ENCODE measurements around the gene CCM2.
A peak's percentile ranks its signal among the peaks of the same experiment; 100 is the strongest.

The CCM2 gene

DNA sequence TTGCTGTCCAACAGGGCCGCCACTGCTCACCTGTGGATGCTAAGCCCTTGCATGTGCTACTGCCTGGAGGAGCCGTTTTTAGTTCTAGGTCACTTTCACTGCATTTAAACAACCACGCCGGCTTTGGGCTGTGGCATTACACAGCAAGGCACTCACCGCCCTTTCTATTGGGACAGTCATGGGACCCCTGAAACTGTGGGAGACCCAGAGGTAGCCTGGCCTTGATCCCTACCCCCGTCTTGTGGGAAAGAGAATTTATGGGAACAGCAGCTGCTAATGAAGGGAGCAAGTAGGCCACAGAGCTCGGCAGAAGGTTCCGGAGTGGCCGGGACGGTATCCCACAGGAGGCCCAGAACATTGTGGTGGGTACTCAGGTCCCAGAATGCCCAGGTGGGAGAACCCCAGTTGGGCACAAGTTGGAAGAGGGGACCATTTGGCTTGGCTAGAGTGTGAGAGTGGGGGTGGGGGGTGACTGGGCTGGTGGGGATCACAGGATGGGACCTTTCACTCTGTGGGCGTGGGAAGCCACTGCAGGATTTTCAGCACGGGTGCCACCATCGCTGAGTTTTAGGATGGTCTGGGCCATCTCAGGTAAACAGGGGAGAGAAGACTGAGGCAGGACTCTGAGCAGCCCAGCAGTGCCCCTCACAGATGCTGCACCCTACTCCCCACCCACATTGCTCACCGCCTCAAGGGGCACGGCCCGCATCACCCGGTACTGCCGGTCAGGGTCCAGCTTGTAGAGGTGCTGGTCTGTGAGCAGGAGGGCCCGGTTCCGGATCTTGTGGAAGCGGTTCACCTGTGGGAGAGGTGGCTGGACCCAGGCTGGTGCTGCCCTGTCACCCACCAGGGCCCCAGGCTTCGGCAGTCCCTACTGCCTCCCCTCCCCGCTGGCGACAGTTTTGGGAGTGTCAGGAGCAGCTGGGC, 36.4 kb upstream of the CCM2 start:
- Histone ChIP-seq H3K36me3 (ENCODE audit: control insufficient read depth, insufficient read depth, low read length) (peaks cover 50% of the 10 kb centered on the region), H3K27ac (ENCODE audit: insufficient read depth, low read length, poor library complexity, severe bottlenecking) (no peak overlapping the region), H3K9me3 (ENCODE audit: control insufficient read depth, low read length) (no peaks in the 10 kb centered on the region), H3K4me3 (ENCODE audit: insufficient read depth, low read depth, low read length, poor library complexity, severe bottlenecking) (no peak overlapping the region), H3K4me1 (ENCODE audit: control insufficient read depth, insufficient read depth, low read length, poor library complexity, severe bottlenecking) (peaks cover 15% of the 10 kb centered on the region), H3K27me3 (replicated peaks; ENCODE audit: control insufficient read depth, insufficient read depth, low read length, poor library complexity, severe bottlenecking) (no peaks in the 10 kb centered on the region)
- DNase-seq, result no peak

GRCh38 chr7:44964384-44964830, 35.6 kb upstream of the CCM2 start:
- H3K36me3 ChIP-seq (ENCODE audit: control insufficient read depth, insufficient read depth, low read length), result peaks cover 57% of the 10 kb centered on the region
- no peak overlapping the region for H3K4me3 ChIP-seq (ENCODE audit: insufficient read depth, low read depth, low read length, poor library complexity, severe bottlenecking)

GRCh38 chr7:44964831-44965440, 35.1 kb upstream of the CCM2 start:
- DNase-seq, result no peak
- no peak overlapping the region for H3K27ac ChIP-seq (ENCODE audit: insufficient read depth, low read length, poor library complexity, severe bottlenecking)
- no peaks in the 10 kb centered on the region for H3K9me3 ChIP-seq (ENCODE audit: control insufficient read depth, low read length)
- no peaks in the 10 kb centered on the region for H3K27me3 ChIP-seq (replicated peaks; ENCODE audit: control insufficient read depth, insufficient read depth, low read length, poor library complexity, severe bottlenecking)
- peaks cover 63% of the 10 kb centered on the region for H3K36me3 ChIP-seq (ENCODE audit: control insufficient read depth, insufficient read depth, low read length)
- peaks cover 7% of the 10 kb centered on the region for H3K4me1 ChIP-seq (ENCODE audit: control insufficient read depth, insufficient read depth, low read length, poor library complexity, severe bottlenecking)
- no peak overlapping the region for H3K4me3 ChIP-seq (ENCODE audit: insufficient read depth, low read depth, low read length, poor library complexity, severe bottlenecking)

More at GRCh38 chr7:44964384-44964830, 35.6 kb upstream of the CCM2 start:
- Histone ChIP-seq H3K27me3 (replicated peaks; ENCODE audit: control insufficient read depth, insufficient read depth, low read length, poor library complexity, severe bottlenecking) (no peaks in the 10 kb centered on the region), H3K4me1 (ENCODE audit: control insufficient read depth, insufficient read depth, low read length, poor library complexity, severe bottlenecking) (peaks cover 9% of the 10 kb centered on the region), H3K9me3 (ENCODE audit: control insufficient read depth, low read length) (no peaks in the 10 kb centered on the region), H3K27ac (ENCODE audit: insufficient read depth, low read length, poor library complexity, severe bottlenecking) (no peak overlapping the region)
- DNase-seq, result no peak

DNA sequence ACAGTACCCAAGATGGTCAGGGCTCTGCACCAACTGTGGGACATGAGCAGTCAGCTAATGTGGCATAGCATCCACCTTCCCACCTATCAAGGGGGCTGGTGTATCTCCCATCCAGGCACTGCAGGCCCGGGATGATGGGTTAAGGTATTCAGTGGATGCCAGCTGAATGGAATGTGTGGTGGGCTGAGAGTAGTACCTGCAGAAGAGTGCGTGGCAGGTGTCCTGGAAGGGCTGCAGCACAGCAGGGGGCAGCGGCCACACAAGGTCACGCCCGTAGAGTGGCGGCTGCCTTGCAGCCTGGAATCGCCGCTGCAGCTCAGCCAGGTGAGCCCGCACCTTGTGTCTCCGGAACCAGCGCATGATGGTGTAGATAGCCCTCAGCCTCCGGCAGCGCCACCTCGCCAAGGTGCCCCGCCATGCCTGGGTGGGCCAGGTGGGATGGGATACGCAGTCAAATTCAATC, 34.5 kb upstream of the CCM2 start:
- no peaks in the 10 kb centered on the region for H3K27me3 ChIP-seq (replicated peaks; ENCODE audit: control insufficient read depth, insufficient read depth, low read length, poor library complexity, severe bottlenecking)
- no peaks in the 10 kb centered on the region for H3K9me3 ChIP-seq (ENCODE audit: control insufficient read depth, low read length)
- no peak overlapping the region for H3K4me3 ChIP-seq (ENCODE audit: insufficient read depth, low read depth, low read length, poor library complexity, severe bottlenecking)
- DNase-seq, result no peak
- peaks cover 68% of the 10 kb centered on the region for H3K36me3 ChIP-seq (ENCODE audit: control insufficient read depth, insufficient read depth, low read length)
- peaks cover 1% of the 10 kb centered on the region for H3K4me1 ChIP-seq (ENCODE audit: control insufficient read depth, insufficient read depth, low read length, poor library complexity, severe bottlenecking)
- H3K27ac ChIP-seq (ENCODE audit: insufficient read depth, low read length, poor library complexity, severe bottlenecking), result no peak overlapping the region

DNA sequence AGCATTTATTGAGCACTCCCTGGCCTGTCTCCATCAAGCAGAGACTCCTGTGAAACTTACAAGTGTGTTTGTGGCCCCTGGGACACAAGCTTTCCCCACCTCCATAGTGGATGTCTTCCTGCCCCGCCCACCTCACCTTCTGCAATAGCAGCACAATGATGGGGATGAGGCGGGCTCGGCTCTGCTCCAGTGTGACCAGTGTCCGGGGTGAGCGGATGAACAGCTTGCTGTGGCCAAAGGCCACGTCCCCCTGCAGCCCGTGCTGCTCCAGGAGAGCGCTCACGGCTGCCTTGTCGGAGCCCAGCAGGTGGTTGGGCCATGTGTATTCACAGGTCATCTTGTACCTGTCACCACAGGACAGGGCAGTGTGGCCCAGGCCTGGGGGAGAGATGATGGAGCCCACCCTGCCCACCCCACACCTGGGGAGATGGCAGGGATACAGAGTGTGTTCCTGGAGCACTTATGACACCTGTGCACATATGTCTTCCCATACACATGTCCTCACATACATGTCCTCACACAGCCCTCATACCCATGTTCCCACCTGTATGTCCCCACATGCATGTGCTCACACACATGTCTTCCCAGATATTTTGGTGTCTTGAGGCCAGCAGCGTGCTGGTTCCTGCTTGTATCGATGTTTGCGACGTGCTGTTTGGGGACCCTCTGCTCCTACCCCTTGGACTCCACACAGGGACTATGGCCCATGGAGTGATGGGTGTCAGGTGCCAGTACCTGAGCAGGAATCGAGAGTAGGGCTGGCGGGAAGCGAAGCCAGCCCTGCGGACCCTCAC, 33.9 kb upstream of the CCM2 start:
- Histone ChIP-seq H3K4me3 (ENCODE audit: insufficient read depth, low read depth, low read length, poor library complexity, severe bottlenecking) (no peak overlapping the region), H3K36me3 (ENCODE audit: control insufficient read depth, insufficient read depth, low read length) (peaks cover 75% of the 10 kb centered on the region), H3K27me3 (replicated peaks; ENCODE audit: control insufficient read depth, insufficient read depth, low read length, poor library complexity, severe bottlenecking) (no peaks in the 10 kb centered on the region), H3K9me3 (ENCODE audit: control insufficient read depth, low read length) (no peaks in the 10 kb centered on the region), H3K4me1 (ENCODE audit: control insufficient read depth, insufficient read depth, low read length, poor library complexity, severe bottlenecking) (no peaks in the 10 kb centered on the region), H3K27ac (ENCODE audit: insufficient read depth, low read length, poor library complexity, severe bottlenecking) (peak overlapping the region; percentile 18)
- DNase-seq, result no peak

DNA sequence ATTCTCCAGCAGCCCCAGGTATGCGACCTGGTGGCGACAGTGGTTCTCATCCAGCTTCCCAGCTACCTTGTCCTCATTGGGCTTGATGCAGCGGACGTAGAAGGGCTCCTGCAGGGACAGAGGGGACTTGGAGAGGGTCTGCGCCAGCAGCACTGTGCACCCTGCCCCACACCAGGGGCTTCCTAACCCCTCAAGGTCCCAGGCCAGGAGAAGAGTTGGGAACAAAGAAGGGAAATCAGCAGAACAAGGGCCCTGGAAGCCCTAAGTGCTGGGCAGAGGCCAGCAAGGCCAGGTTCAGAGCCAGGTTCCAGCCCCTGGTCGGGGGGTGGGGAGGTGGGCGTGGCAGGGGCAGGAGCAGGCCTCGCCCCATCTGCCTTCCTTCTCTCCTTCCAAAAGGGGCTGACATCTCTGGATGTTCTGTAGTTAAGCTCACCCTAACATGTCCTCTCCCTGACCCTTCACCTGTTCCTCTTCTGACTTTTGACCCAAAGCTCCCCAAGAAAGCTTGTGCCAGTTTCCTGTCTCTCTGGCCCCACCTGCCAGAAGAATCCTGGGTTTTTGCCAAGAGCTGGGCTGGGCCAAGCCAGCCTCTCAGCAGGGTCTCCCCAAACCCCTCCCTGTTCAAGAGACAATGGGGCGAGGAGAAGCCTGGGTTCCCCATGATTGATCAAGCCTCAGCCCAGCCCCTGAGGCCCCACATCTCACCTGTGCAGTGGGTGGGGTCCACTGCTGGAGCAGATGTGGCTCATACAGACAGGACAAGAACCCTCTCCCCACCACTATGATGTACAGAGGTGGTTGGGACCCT, 33.1 kb upstream of the CCM2 start:
- no peaks in the 10 kb centered on the region for H3K4me1 ChIP-seq (ENCODE audit: control insufficient read depth, insufficient read depth, low read length, poor library complexity, severe bottlenecking)
- H3K27me3 ChIP-seq (replicated peaks; ENCODE audit: control insufficient read depth, insufficient read depth, low read length, poor library complexity, severe bottlenecking), result no peaks in the 10 kb centered on the region
- no peak overlapping the region for H3K4me3 ChIP-seq (ENCODE audit: insufficient read depth, low read depth, low read length, poor library complexity, severe bottlenecking)
- H3K27ac ChIP-seq (ENCODE audit: insufficient read depth, low read length, poor library complexity, severe bottlenecking), result peak overlapping the region; percentile 18
- no peak for DNase-seq
- H3K36me3 ChIP-seq (ENCODE audit: control insufficient read depth, insufficient read depth, low read length), result peaks cover 81% of the 10 kb centered on the region
- no peaks in the 10 kb centered on the region for H3K9me3 ChIP-seq (ENCODE audit: control insufficient read depth, low read length)

GRCh38 chr7:44967571-44968446, 32.2 kb upstream of the CCM2 start:
- Histone ChIP-seq H3K4me3 (ENCODE audit: insufficient read depth, low read depth, low read length, poor library complexity, severe bottlenecking) (no peak overlapping the region), H3K9me3 (ENCODE audit: control insufficient read depth, low read length) (no peaks in the 10 kb centered on the region), H3K36me3 (ENCODE audit: control insufficient read depth, insufficient read depth, low read length) (peaks cover 84% of the 10 kb centered on the region), H3K27me3 (replicated peaks; ENCODE audit: control insufficient read depth, insufficient read depth, low read length, poor library complexity, severe bottlenecking) (no peaks in the 10 kb centered on the region), H3K27ac (ENCODE audit: insufficient read depth, low read length, poor library complexity, severe bottlenecking) (peak overlapping the region; percentile 18), H3K4me1 (ENCODE audit: control insufficient read depth, insufficient read depth, low read length, poor library complexity, severe bottlenecking) (no peaks in the 10 kb centered on the region)
- DNase-seq, result no peak

- DNase-seq, result no peak
- no peaks in the 10 kb centered on the region for H3K9me3 ChIP-seq (ENCODE audit: control insufficient read depth, low read length)
- H3K4me3 ChIP-seq (ENCODE audit: insufficient read depth, low read depth, low read length, poor library complexity, severe bottlenecking), result no peak overlapping the region
- H3K27me3 ChIP-seq (replicated peaks; ENCODE audit: control insufficient read depth, insufficient read depth, low read length, poor library complexity, severe bottlenecking), result no peaks in the 10 kb centered on the region
- peaks cover 6% of the 10 kb centered on the region for H3K4me1 ChIP-seq (ENCODE audit: control insufficient read depth, insufficient read depth, low read length, poor library complexity, severe bottlenecking)
- peaks cover 91% of the 10 kb centered on the region for H3K36me3 ChIP-seq (ENCODE audit: control insufficient read depth, insufficient read depth, low read length)
- H3K27ac ChIP-seq (ENCODE audit: insufficient read depth, low read length, poor library complexity, severe bottlenecking), result no peak overlapping the region
Measured at GRCh38 chr7:44969049-44969700, 30.8 kb upstream of the CCM2 start.
